Sigmoid colon (tissue), 4 donors: ENCODE measurements around the gene ABLIM2.

Source experiments
- EP300 ChIP-seq, 4 donors: sonication (generic); formaldehyde crosslinking; IDR thresholded peaks; one replicate each; pipeline ENCODE4 v1.6.1; 2017; ENCODE audit warnings: antibody characterized with exemption in 4 of 4
- POLR2A ChIP-seq, 2 donors: fragments of 450-650 bp; IDR thresholded peaks; one replicate each; pipeline ENCODE4 v1.6.1; 2016; ENCODE audit warnings: antibody characterized with exemption in 2 of 2, mild to moderate bottlenecking in 2 of 2, moderate library complexity in 2 of 2
- POLR2AphosphoS5 ChIP-seq, 4 donors: sonication (generic); formaldehyde crosslinking; IDR thresholded peaks; one replicate each; pipeline ENCODE4 v1.6.1; 2017; ENCODE audit warnings: antibody characterized with exemption in 4 of 4
- TF ChIP-seq, protein P1 (sequence below), 4 experiments: fragments of 450-650 bp in 3 of 4; fragments of 200-600 bp in 1 of 4; IDR thresholded peaks; one replicate each; pipeline ENCODE4 v1.5.1; 2016 to 2019; ENCODE audit warnings: antibody characterized with exemption in 4 of 4, mild to moderate bottlenecking in 3 of 4, moderate library complexity in 2 of 4

DNA sequence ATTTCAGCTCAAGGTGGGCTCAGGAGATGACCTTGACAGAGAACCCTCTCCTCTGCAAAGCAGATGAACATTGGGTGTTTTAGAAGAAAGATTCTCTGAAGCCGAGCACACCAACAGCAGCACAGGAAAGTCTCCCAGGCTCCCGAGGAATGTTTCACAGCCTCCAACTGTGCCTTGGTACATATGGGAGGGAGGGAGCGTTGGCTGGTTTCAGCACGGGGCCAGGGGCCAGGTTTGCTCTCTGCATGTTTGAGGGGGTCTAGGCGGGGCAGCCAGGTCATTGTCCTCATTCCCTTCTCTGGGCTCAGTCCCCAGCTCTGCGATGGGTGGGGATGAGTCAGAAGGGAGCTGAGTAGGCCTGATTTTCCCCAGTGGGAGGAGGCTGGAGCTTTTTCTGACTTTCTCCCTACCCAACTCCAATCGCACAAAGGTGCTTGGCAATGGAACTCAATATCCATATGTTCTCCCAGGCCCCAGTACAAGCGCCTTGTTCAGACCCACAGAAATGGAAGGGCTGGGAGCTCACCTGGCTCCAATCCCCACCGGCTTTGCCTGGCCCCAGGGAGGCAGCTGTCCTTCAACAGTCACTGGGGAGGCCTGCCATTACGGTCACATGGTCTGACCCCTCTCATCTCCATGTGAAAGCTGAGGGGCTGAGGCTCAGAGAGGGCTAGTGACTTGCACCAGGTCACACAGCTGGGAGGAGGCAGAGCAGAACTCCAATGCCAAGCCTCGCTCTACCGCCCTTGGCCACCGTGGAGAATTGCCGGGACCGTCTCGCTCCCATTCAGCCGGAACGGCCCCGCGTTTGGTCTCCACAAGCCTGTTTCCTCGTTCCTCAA, 110.6 kb downstream of the ABLIM2 start:
- TF ChIP-seq, protein P1, sequence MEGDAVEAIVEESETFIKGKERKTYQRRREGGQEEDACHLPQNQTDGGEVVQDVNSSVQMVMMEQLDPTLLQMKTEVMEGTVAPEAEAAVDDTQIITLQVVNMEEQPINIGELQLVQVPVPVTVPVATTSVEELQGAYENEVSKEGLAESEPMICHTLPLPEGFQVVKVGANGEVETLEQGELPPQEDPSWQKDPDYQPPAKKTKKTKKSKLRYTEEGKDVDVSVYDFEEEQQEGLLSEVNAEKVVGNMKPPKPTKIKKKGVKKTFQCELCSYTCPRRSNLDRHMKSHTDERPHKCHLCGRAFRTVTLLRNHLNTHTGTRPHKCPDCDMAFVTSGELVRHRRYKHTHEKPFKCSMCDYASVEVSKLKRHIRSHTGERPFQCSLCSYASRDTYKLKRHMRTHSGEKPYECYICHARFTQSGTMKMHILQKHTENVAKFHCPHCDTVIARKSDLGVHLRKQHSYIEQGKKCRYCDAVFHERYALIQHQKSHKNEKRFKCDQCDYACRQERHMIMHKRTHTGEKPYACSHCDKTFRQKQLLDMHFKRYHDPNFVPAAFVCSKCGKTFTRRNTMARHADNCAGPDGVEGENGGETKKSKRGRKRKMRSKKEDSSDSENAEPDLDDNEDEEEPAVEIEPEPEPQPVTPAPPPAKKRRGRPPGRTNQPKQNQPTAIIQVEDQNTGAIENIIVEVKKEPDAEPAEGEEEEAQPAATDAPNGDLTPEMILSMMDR (IDR thresholded peaks at IDR 0.05) = no peak
- TF ChIP-seq POLR2AphosphoS5 (IDR thresholded peaks at IDR 0.05) = no peak
- no peak for TF ChIP-seq POLR2A (IDR thresholded peaks at IDR 0.05)
- no peak for TF ChIP-seq EP300 (IDR thresholded peaks at IDR 0.05)
